ENCODE measurements around the gene ATXN7L1. TPM values are rescaled to one million over a fixed set of nuclear protein-coding genes. Genes with fewer than 3 reads are reported as not detected.

Gene ATXN7L1
- total RNA-seq, 6 experiments from 2014 or later, result 7.1 to 15.7 (median 11.0) TPM

DNA sequence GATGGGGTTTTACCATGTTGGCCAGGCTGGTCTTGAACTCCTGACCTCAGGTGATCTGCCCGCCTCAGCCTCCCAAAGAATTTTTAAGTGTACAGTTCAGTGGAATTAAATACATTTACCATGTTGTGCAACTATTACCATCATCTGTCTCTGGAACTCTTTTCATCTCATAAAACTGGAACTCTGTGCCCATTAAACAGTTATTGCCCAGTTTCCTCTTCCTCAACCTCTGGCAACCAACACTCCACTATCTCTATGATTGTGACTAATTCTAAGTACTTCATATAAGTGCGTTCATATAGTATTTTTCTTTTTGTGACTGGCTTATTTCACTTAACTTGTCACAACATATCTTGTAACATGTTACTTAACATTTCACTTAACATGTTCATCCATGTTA is 41.3 kb upstream of the ATXN7L1 start:
- no peak for TF ChIP-seq POLR2A (IDR thresholded peaks at IDR 0.05)
- TF ChIP-seq, protein P1, sequence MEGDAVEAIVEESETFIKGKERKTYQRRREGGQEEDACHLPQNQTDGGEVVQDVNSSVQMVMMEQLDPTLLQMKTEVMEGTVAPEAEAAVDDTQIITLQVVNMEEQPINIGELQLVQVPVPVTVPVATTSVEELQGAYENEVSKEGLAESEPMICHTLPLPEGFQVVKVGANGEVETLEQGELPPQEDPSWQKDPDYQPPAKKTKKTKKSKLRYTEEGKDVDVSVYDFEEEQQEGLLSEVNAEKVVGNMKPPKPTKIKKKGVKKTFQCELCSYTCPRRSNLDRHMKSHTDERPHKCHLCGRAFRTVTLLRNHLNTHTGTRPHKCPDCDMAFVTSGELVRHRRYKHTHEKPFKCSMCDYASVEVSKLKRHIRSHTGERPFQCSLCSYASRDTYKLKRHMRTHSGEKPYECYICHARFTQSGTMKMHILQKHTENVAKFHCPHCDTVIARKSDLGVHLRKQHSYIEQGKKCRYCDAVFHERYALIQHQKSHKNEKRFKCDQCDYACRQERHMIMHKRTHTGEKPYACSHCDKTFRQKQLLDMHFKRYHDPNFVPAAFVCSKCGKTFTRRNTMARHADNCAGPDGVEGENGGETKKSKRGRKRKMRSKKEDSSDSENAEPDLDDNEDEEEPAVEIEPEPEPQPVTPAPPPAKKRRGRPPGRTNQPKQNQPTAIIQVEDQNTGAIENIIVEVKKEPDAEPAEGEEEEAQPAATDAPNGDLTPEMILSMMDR (IDR thresholded peaks at IDR 0.05), result no peak
- H3K9me3 ChIP-seq, result no peaks in the 10 kb centered on the region
- H3K27ac ChIP-seq, result no peak overlapping the region
- no peaks in the 10 kb centered on the region for H3K27me3 ChIP-seq
- intact Hi-C loops (cut with DNase I), result no loop called here
- H3K4me1 ChIP-seq, result peaks cover 0 to 15% (median 7%) of the 10 kb centered on the region in 4 donors
- ATAC-seq (no peak), DNase-seq (no peak)
- peaks cover 0 to 3% (median 0%) of the 10 kb centered on the region in 4 donors for H3K36me3 ChIP-seq
- H3K4me3 ChIP-seq, result no peak overlapping the region
- WGBS (ENCODE audit: insufficient coverage, low coverage, low lambda C conversion rate, missing lambda C conversion rate), result 88% methylated on average over 2 of the region's 2 CpGs

DNA sequence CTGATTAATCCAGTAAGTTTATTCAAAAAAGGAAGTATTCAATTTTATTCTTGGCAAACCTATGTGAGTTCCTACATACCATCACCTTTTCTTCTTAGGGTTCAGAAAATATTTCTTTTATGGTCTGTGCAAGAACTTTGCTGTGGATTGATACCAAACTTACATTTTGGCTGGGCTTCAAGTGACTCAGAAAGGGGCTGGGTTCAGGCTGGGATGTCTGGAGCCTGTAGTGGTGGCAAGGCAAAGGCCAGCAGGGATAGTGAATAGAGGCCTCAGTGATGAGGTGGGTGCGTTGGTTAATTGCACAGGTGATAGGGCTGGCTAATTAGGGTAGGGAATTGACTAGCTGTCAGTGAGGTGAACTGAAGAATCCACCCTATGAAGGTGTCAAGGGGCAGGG is 40.2 kb upstream of the ATXN7L1 start:
- no peak for TF ChIP-seq POLR2A (IDR thresholded peaks at IDR 0.05)
- TF ChIP-seq, protein P1 (IDR thresholded peaks at IDR 0.05), result no peak
- peaks cover 0 to 3% (median 0%) of the 10 kb centered on the region in 4 donors for H3K36me3 ChIP-seq
- H3K4me1 ChIP-seq, result peaks cover 0 to 15% (median 7%) of the 10 kb centered on the region in 4 donors
- no peak for ATAC-seq
- H3K27me3 ChIP-seq, result no peaks in the 10 kb centered on the region
- no peak overlapping the region for H3K27ac ChIP-seq
- 89% methylated on average over 1 of the region's 1 CpG for WGBS (ENCODE audit: insufficient coverage, low coverage, low lambda C conversion rate, missing lambda C conversion rate)
- no peak overlapping the region for H3K4me3 ChIP-seq
- no peak for DNase-seq
- no peaks in the 10 kb centered on the region for H3K9me3 ChIP-seq
- intact Hi-C loops (cut with DNase I), result no loop called here

DNA sequence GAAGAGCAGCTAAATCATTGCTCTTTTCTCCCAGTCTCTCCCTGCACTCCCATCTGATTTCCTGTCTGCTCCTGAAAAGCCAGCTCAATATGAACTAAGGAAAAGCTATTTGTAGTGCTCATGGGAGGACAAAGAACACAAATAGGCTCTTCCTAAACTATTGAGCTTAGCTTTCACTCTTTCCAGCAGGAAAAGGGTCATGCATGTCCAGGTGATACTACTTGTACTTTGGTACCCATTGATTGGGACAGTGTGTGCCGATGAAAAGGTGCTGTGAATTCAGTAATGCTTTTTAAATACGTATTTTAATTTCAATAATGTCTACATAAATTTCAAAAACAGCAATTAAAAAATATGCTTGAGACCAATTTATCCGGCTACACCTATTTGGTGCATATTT is 37.5 kb upstream of the ATXN7L1 start:
- Histone ChIP-seq H3K4me3 (no peak overlapping the region), H3K36me3 (peaks cover 0 to 3% (median 0%) of the 10 kb centered on the region in 4 donors), H3K27ac (peak overlapping the region in 1 of 3 donors; percentile 45), H3K9me3 (no peaks in the 10 kb centered on the region), H3K4me1 (peaks cover 0 to 15% (median 7%) of the 10 kb centered on the region in 4 donors), H3K27me3 (no peaks in the 10 kb centered on the region)
- DNase-seq (peak in 1 of 3 donors; percentile 49), ATAC-seq (peak; percentile 95 to 96 (median 96))
- no peak for TF ChIP-seq POLR2A (IDR thresholded peaks at IDR 0.05)
- TF ChIP-seq, protein P1 (IDR thresholded peaks at IDR 0.05), result no peak
- intact Hi-C loops (cut with DNase I), result no loop called here
- WGBS (ENCODE audit: insufficient coverage, low coverage, low lambda C conversion rate, missing lambda C conversion rate), result 39% methylated on average over 3 of the region's 3 CpGs

DNA sequence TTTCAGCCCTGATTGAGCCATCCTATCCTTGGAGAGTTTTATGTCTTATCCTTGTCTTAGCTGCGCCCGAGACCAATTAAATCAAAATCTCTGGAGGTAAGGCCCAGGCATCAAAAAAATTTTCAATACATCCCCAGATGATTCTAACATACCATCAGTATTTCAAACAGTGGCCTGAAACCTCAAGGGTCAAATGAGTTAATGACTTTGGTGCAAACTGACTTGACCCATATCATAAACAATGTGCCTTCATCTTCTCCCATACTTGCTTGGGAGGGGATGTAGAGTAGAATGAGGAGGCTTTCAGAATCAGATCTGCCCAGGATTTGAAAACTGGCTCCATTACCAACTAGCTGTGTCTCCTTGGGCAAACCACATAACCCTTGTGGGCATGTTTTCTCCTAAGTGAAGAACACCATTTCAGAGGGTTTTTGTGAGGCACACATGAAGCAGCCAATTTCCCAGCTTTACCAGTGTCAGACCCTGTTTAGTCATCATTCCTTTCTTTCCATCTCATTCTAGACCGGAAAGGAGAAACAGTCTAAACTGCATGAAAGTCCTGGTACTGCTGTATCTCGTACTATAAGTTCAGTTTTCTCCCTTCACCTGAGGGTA is 35.7 kb upstream of the ATXN7L1 start:
- Histone ChIP-seq H3K36me3 (peaks cover 0 to 3% (median 0%) of the 10 kb centered on the region in 4 donors), H3K9me3 (no peaks in the 10 kb centered on the region), H3K4me1 (peaks cover 0 to 15% (median 7%) of the 10 kb centered on the region in 4 donors), H3K27me3 (no peaks in the 10 kb centered on the region), H3K27ac (no peak overlapping the region), H3K4me3 (no peak overlapping the region)
- WGBS (ENCODE audit: insufficient coverage, low coverage, low lambda C conversion rate, missing lambda C conversion rate), result 90% methylated on average over 3 of the region's 4 CpGs
- DNase-seq (no peak), ATAC-seq (no peak)
- TF ChIP-seq, protein P1 (IDR thresholded peaks at IDR 0.05), result no peak
- no peak for TF ChIP-seq POLR2A (IDR thresholded peaks at IDR 0.05)
- intact Hi-C loops (cut with DNase I), result no loop called here
